HuH-7 (cell line): Measurements from ENCODE around the gene FANK1.
A peak's percentile ranks its signal among the peaks of the same experiment; 100 is the strongest.

ENCODE experiments used
- DNase-seq: peaks from one replicate; pipeline ENCODE4 v3.0.0; 2011; ENCODE audit warnings: low spot score

The FANK1 gene, protein sequence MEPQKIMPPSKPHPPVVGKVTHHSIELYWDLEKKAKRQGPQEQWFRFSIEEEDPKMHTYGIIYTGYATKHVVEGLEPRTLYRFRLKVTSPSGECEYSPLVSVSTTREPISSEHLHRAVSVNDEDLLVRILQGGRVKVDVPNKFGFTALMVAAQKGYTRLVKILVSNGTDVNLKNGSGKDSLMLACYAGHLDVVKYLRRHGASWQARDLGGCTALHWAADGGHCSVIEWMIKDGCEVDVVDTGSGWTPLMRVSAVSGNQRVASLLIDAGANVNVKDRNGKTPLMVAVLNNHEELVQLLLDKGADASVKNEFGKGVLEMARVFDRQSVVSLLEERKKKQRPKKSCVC

GRCh38 chr10:125896088-125896934 lies at the start of gene FANK1:
FANK1 (plus strand) TSS chr10:125896564; CDS start chr10:125896643, 79 bp downstream.
- peak; percentile 64 for DNase-seq

DNA sequence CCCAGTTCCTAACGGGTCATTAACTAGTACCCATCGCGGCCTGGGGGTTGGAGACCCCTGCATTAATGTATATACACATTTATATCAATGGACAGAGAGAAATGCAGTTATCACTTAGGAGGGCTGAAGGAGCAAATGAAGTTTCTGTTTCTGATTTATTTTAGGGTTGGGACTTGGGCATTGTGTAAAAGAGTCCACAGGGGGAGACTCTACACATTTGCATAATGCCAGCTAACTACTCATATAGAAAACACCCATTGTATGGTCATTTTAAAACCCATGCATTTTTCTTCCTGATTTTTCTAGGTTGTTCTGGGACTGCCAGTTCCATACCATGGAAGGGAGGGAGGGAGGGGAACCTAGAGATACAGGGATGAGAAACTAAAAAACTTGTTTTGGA lies 49.5 kb upstream of the FANK1 start:
- no peak for DNase-seq

GRCh38 chr10:125848371-125848770 lies 48.0 kb upstream of the FANK1 start:
- no peak for DNase-seq

DNA sequence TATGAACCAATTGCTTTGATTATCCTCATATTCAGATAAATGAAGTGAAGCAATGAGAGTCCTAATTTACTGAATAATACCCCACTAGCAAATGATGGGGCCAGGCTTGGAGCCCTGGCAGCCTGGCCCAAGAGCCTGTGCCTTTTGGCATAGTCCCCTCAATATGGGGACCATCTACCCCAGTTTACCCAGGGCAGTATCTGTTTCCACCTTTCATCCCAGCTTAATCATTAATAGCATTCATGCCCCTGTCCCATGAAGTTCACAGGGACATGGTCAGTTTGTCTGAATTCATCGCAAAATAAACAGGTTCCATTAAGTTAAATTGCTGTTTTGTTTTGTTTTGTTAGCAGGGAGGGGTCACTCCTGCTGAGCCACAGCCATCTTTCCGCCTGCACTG lies 47.5 kb upstream of the FANK1 start:
- DNase-seq = no peak

DNA sequence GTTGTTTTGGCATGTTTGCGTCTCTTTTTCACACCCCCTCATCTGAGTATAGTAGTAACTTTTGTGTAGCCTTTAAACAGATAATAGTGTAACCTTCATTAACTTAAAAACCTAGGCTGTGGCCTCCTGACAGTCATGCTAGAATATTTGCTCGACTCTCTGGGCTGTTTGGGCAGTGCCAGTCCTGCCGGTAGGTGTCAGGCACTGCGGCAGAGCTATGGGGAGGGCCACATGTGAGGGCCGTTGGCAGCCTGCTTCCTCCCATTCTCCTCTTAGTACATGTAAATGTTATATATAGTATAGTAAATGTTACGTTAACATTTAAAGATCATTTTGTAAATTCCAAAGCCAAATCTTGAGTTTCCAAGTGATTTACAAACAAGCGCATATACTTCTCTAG lies 46.9 kb upstream of the FANK1 start:
- no peak for DNase-seq

DNA sequence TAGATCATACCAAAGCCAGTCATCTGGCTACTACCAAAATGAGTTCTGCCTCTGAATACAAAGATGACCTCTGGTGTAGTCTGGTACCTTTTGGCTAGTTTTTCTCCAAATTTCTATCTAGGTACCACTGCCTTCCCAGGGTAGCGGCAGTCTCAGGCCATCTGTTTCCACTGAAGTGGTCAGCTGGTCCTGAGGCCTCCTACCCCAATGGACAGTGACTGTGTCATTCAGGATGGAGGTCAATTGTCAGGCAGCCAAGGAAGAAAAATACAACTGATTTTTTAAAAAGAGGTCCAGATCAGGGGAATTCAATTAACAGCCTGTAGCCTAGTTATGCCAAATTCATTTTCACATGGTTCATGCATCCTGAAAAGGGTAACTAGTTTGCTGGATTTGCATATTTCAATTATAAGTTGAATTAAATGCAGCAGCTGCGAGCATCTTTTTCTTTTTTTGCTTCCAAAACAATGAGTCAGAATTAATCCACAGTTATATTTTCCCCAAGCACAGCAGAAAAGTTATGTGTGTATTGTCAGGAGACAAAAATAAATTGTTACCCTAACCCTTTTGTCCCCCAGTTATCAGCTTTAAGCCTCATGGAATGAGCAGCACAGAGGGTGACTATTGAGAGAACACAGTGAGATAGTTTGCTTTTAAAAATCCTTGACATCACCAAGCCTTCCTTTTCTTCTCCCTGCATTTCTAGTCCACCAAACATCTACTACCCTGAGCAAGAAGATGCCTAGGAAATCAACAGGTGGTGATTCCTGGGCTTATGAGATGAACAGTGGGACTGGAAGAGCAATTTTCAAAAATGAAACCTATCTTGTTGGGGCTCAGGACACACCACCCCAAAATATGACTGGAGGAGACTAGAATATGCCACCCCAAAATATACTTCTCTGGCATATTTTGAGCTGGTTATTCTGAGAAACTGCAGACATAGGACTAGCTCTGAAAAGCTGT lies 45.3 kb upstream of the FANK1 start:
- DNase-seq = no peak

DNA sequence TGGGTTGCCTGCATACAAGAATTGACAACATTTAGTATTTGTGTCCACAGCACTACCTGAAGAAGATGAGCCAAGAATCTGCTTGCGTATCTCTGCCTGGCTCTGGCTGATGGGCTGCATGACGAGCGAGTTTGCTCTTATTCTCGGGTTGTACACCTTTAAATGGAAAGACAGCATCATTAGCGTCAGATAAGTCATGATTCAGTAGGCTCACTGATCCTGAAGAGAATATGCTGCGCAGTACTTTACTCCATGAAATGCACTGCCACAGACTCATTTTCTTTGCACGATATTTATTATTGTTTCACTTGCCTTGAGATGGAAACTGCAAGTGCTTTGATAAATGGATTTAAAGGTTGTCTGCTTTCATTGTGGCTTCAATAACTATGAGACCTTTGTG lies 43.9 kb upstream of the FANK1 start:
- DNase-seq = no peak

DNA sequence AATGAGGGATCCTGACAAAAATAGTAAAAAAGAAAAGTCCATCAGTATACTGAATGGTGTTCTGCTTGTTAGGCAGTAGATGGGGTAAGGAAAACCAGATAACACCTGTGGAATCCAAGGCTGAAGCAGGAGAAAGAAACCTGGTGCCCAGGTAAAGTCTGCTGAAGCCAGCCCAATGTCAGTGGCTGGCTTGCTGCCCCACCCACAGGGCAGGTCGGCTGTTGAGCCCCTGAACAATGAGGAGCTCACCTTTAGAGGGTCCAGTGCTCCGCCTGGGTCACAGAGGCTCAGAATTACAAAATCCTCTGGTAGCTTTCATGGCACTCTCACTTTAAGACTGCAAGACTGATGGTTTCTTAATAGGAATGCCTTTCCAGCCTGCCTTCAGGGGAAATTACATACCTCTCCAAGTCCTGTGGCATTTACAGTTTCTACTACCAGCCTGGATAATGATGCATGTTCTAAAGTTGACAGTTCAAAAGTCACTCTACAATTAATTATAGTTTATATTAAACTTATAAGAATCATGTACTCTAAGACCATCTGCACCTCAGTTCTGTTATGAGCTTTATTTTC lies 39.1 kb upstream of the FANK1 start:
- no peak for DNase-seq

DNA sequence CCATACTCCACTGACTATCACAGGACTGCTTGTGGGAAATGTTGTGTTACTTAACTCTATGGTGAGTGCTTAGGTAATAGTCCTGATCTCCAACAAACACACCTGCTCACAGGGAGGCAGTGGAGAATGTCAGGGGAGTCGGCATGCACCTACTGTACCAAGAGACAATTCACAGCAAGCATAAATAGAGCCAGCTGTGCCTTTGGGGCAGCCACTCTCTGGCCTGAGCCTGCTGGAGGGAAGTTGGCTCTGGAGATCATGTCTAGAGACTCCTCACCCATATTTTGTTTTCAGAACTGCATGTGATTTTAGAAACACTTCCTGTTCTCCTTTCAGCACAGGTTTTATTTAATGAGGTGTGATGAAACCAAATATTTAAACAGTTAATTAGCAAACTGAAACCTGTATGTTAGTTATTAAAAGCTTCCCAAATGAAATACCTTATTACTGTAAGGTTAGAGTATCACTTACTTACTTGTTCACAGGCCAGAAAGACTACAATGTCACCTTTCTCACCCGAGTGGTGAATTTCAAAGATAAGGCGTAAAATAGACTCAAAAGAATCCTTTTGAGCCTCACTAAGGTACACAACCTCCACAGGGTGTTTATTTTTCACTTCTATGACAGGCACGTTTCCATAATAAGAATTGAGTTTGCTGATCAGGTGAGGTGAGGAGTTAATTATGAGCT lies 37.1 kb upstream of the FANK1 start:
- no peak for DNase-seq

GRCh38 chr10:125865120-125865519 lies 31.2 kb upstream of the FANK1 start:
- no peak for DNase-seq

- DNase-seq = no peak
Observed at GRCh38 chr10:125866421-125867029, 29.8 kb upstream of the FANK1 start.

- DNase-seq = peak; percentile 24
Observed at GRCh38 chr10:125868372-125868975, 27.9 kb upstream of the FANK1 start.

- no peak for DNase-seq
Observed at GRCh38 chr10:125871338-125871737, 25.0 kb upstream of the FANK1 start.

- DNase-seq = no peak
Observed at GRCh38 chr10:125878957-125879835, 17.2 kb upstream of the FANK1 start.

- no peak for DNase-seq
Observed at GRCh38 chr10:125880719-125881118, 15.6 kb upstream of the FANK1 start.

GRCh38 chr10:125881192-125881591 lies 15.2 kb upstream of the FANK1 start, which contains the start of gene DHX32:
DHX32 (minus strand) TSS chr10:125881292; CDS start chr10:125880824, 468 bp downstream.
- DNase-seq = no peak

DNA sequence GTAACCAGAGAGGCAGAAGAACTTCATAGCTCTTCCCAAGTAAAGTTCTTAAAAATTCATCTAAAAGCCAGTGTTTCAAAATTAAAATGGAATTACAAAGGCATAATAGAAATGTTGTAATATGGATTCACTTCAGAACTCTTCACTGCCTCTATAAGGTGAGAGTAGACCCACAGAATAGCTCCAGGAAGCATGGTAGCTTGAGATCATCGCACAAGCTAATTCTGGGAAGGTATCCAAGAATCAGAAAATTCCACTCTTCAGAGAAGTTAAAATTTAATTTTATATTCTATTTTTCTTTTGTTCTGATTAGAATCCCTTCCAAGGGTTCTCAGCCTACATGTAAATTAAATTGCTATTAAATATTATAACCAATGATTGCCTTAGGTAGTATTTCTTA lies 13.8 kb upstream of the FANK1 start:
- no peak for DNase-seq

GRCh38 chr10:125883211-125883610 lies 13.2 kb upstream of the FANK1 start:
- no peak for DNase-seq

DNA sequence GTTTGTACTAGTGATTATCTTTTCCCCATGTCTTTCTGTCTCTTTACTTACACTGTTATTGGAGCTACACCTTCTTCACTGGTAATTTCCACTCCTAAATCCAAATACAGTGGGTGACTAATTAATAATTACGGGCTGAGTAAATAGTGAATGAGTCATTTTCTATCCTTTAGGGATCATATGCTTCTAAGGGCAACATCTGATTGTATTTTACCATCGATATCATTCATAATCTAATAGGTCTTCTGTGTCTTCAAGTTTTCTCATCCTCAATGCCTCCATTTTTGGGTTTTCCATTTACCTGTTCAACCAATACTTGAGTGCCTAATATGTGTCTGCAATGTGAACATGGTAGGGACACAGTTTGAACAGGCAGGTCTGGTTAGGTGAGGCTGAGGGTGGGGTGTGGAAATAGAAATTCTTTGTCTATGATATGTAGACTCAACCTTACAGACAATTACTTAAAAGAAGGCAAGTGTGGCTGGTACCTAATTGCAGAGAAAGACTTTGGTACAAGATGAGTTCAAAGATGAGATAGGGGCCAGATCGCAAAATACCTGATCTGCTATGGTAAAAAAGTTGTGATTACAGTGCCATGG lies 9.4 kb upstream of the FANK1 start:
- DNase-seq = no peak
